Colonic mucosa (tissue), 4 donors: ENCODE results near the gene STOML3. TPM values are rescaled to one million over a fixed set of nuclear protein-coding genes. Genes with fewer than 3 reads are reported as not detected.

Source experiments
- DNase-seq: peaks from one replicate; pipeline ENCODE4 v3.0.0-alpha.2; 2020
- H3K27ac ChIP-seq: fragments of 200-600 bp; one replicate; pipeline ENCODE4 v1.8.0; 2021
- H3K27me3 ChIP-seq: fragments of 200-600 bp; one replicate; pipeline ENCODE4 v1.8.0; 2021
- H3K36me3 ChIP-seq: fragments of 200-600 bp; one replicate; pipeline ENCODE4 v1.8.0; 2021
- H3K4me1 ChIP-seq: fragments of 200-600 bp; one replicate; pipeline ENCODE4 v1.8.0; 2021; ENCODE audit warnings: mild to moderate bottlenecking
- H3K4me3 ChIP-seq: fragments of 200-600 bp; one replicate; pipeline ENCODE4 v1.8.0; 2021
- H3K9ac ChIP-seq, 2 donors: one replicate each; pipeline ENCODE4 v1.7.0; 2013; ENCODE audit warnings: control low read depth in 2 of 2, low read depth in 2 of 2, low read length in 2 of 2
- H3K9me3 ChIP-seq: fragments of 200-600 bp; one replicate; pipeline ENCODE4 v1.8.0; 2021
- CTCF ChIP-seq: fragments of 200-600 bp; IDR thresholded peaks from one replicate; pipeline ENCODE4 v1.8.0; 2022; ENCODE audit warnings: antibody characterized with exemption, mild to moderate bottlenecking
- intact Hi-C: fragments of 100-400 bp; cut with DNase I; formaldehyde crosslinking; loops from one replicate; pipeline ENCODE4 v1.14.1; 2022
- total RNA-seq, 2 donors: library from RNA; stranded (reverse); fragmentation: NEBNext Ultra II Directional in 1 of 2; extraction: Animal tissue kit (Norgen Biotek cat#: 25700) in 1 of 2; gene quantifications; one replicate each; pipeline ENCODE4 v1.2.1, GENCODE V29; 2021
- donor health status: healthy.
- donor health status: DM: no; HTN: no; CAD: no.
- donor health status: DM: no; HTN: no; CAD: no.

Gene STOML3
- total RNA-seq, 2 donors from 2014 or later: not detected

GRCh38 chr13:38969187-38969586, 21.4 kb downstream of the STOML3 start:
- H3K9ac ChIP-seq: no peak overlapping the region
- no peak for TF ChIP-seq CTCF
- H3K27me3 ChIP-seq: no peaks in the 10 kb centered on the region
- H3K36me3 ChIP-seq: no peaks in the 10 kb centered on the region
- intact Hi-C loops: no loop called here
- DNase-seq: no peak
- no peaks in the 10 kb centered on the region for H3K4me1 ChIP-seq
- H3K9me3 ChIP-seq: no peaks in the 10 kb centered on the region
- H3K27ac ChIP-seq: no peak overlapping the region
- no peak overlapping the region for H3K4me3 ChIP-seq

GRCh38 chr13:38967446-38967845, 23.2 kb downstream of the STOML3 start:
- intact Hi-C loops: no loop called here
- no peak for TF ChIP-seq CTCF
- Histone ChIP-seq H3K27me3 (no peaks in the 10 kb centered on the region), H3K36me3 (no peaks in the 10 kb centered on the region), H3K9ac (no peak overlapping the region), H3K4me1 (no peaks in the 10 kb centered on the region), H3K27ac (no peak overlapping the region), H3K9me3 (no peaks in the 10 kb centered on the region), H3K4me3 (no peak overlapping the region)
- no peak for DNase-seq

- Histone ChIP-seq H3K36me3 (no peaks in the 10 kb centered on the region), H3K9ac (no peak overlapping the region), H3K27ac (no peak overlapping the region), H3K27me3 (no peaks in the 10 kb centered on the region), H3K4me1 (no peaks in the 10 kb centered on the region), H3K9me3 (no peaks in the 10 kb centered on the region), H3K4me3 (no peak overlapping the region)
- intact Hi-C loops: no loop called here
- TF ChIP-seq CTCF: no peak
- no peak for DNase-seq
These were observed 25.4 kb downstream of the STOML3 start for GRCh38 chr13:38965281-38965680.

GRCh38 chr13:38960175-38960574, 30.5 kb downstream of the STOML3 start:
- H3K27me3 ChIP-seq: no peaks in the 10 kb centered on the region
- no peak overlapping the region for H3K4me3 ChIP-seq
- H3K4me1 ChIP-seq: no peaks in the 10 kb centered on the region
- DNase-seq: no peak
- H3K9me3 ChIP-seq: no peaks in the 10 kb centered on the region
- no peak overlapping the region for H3K9ac ChIP-seq
- no peaks in the 10 kb centered on the region for H3K36me3 ChIP-seq
- intact Hi-C loops: no loop called here
- H3K27ac ChIP-seq: no peak overlapping the region
- no peak for TF ChIP-seq CTCF

- intact Hi-C loops: no loop called here
- H3K27ac ChIP-seq: no peak overlapping the region
- no peak overlapping the region for H3K4me3 ChIP-seq
- no peak for DNase-seq
- TF ChIP-seq CTCF: no peak
- no peaks in the 10 kb centered on the region for H3K27me3 ChIP-seq
- H3K9ac ChIP-seq: no peak overlapping the region
- H3K9me3 ChIP-seq: no peaks in the 10 kb centered on the region
- no peaks in the 10 kb centered on the region for H3K4me1 ChIP-seq
- H3K36me3 ChIP-seq: no peaks in the 10 kb centered on the region
These were observed 32.6 kb downstream of the STOML3 start for GRCh38 chr13:38957794-38958592.
